ENCODE results near the gene VWA5A. TPM values are rescaled to one million over a fixed set of nuclear protein-coding genes. Genes with fewer than 3 reads are reported as not detected.
A peak's percentile ranks its signal among the peaks of the same experiment; 100 is the strongest.
"Not testable (repeated sequence)": the region's sequence is repeated elsewhere in the genome, so short reads cannot be mapped to it uniquely, and the experiment has no call there.

The VWA5A gene
- total RNA-seq, 1 donor from 2014 or later, result 89.8 TPM

DNA sequence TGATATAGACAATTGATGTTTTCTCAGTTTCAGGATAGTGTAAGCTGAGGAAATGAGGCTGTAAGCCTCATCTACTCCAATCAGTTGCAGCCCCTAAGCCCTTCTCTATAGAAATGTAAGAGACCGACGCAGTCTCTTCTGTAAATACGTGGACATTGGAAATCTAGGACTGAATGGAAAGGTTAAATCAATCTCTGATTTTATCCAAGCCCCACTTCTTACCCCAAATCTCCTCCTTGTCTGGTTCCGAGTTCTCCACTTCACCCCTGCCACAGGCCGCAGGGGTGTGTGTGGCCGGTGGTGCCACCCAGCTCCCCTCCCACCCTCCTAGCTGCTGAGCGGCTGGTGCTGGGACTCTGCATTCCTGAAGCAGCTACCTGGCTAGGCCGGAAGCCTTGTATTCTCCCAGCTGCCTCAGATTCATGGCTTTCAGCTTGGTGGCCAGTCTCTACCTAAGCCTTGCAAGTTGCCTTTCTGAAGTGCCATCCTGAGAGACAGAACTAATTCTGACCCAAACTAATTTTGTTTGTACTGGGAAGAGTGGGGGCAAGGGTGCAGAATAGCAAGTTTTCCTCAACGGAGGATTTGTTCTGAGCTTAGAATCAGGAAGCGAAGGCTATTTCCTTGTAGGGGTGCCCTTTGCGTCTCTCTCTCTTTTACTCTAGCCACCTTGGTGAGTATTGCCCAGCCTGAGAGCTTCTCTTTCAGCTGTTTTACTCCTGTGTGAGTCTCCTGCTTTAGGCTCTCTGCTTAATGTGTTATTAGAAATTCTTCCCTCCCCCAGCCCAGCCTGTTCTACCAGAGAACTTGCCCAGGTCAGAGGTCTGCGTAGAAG lies 749 bp downstream of the VWA5A start:
- Histone ChIP-seq H3K27ac (ENCODE audit: low read depth, low read length) (peak overlapping the region; percentile 44), H3K9ac (ENCODE audit: low read depth in 1 of 3, low read length in 3 of 3) (peak overlapping the region; percentile 71 to 75 (median 74)), H3K4me3 (ENCODE audit: low read length in 3 of 3) (peak overlapping the region; percentile 79 to 93 (median 81))

GRCh38 chr11:124119103-124119502 lies 3.9 kb downstream of the VWA5A start:
- no peak overlapping the region for H3K4me3 ChIP-seq (ENCODE audit: low read length in 3 of 3)
- H3K9me3 ChIP-seq (ENCODE audit: control insufficient read depth in 3 of 3, low read length in 3 of 3), result no peaks in the 10 kb centered on the region
- no peaks in the 10 kb centered on the region for H3K27me3 ChIP-seq (ENCODE audit: control insufficient read depth in 3 of 3, insufficient read depth in 3 of 3, low read length in 3 of 3)
- peaks cover 0 to 14% (median 12%) of the 10 kb centered on the region in 3 donors for H3K4me1 ChIP-seq (ENCODE audit: control insufficient read depth in 3 of 3, insufficient read depth in 3 of 3, low read length in 3 of 3)
- H3K36me3 ChIP-seq (ENCODE audit: control insufficient read depth in 3 of 3, insufficient read depth in 3 of 3, low read length in 3 of 3), result peaks cover 14 to 45% (median 43%) of the 10 kb centered on the region in 3 donors
- no peak overlapping the region for H3K9ac ChIP-seq (ENCODE audit: low read depth in 1 of 3, low read length in 3 of 3)
- no peak overlapping the region for H3K27ac ChIP-seq (ENCODE audit: low read depth, low read length)

More for the DNA sequence above, 749 bp downstream of the VWA5A start:
- H3K36me3 ChIP-seq (ENCODE audit: control insufficient read depth in 3 of 3, insufficient read depth in 3 of 3, low read length in 3 of 3), result peaks cover 9 to 32% (median 26%) of the 10 kb centered on the region in 3 donors
- H3K27me3 ChIP-seq (ENCODE audit: control insufficient read depth in 3 of 3, insufficient read depth in 3 of 3, low read length in 3 of 3), result no peaks in the 10 kb centered on the region
- H3K4me1 ChIP-seq (ENCODE audit: control insufficient read depth in 3 of 3, insufficient read depth in 3 of 3, low read length in 3 of 3), result peaks cover 0 to 14% (median 12%) of the 10 kb centered on the region in 3 donors
- H3K9me3 ChIP-seq (ENCODE audit: control insufficient read depth in 3 of 3, low read length in 3 of 3), result no peaks in the 10 kb centered on the region

DNA sequence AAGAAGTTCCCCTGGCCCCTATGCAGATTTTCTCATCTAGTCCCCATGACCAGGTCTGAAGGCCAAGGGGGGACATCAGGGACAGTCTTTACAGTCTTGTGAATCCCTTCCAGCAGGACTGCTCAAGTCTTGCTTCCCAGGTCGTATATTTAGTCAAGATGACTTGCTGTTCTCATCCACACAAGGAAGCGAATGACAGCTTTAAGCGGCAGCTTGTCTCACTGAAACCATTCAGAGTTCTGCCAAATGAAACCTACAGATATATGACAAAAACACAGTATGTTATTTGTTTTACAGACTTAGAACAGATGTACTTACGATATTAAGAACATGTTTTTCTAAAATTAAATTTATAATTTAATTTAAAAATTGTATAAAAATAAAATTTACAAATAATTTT lies 5.6 kb downstream of the VWA5A start:
- H3K27me3 ChIP-seq (ENCODE audit: control insufficient read depth in 3 of 3, insufficient read depth in 3 of 3, low read length in 3 of 3), result no peaks in the 10 kb centered on the region
- H3K4me3 ChIP-seq (ENCODE audit: low read length in 3 of 3), result no peak overlapping the region
- H3K27ac ChIP-seq (ENCODE audit: low read depth, low read length), result no peak overlapping the region
- no peaks in the 10 kb centered on the region for H3K9me3 ChIP-seq (ENCODE audit: control insufficient read depth in 3 of 3, low read length in 3 of 3)
- peaks cover 14 to 54% (median 52%) of the 10 kb centered on the region in 3 donors for H3K36me3 ChIP-seq (ENCODE audit: control insufficient read depth in 3 of 3, insufficient read depth in 3 of 3, low read length in 3 of 3)
- H3K9ac ChIP-seq (ENCODE audit: low read depth in 1 of 3, low read length in 3 of 3), result no peak overlapping the region
- peaks cover 0 to 7% (median 6%) of the 10 kb centered on the region in 3 donors for H3K4me1 ChIP-seq (ENCODE audit: control insufficient read depth in 3 of 3, insufficient read depth in 3 of 3, low read length in 3 of 3)

DNA sequence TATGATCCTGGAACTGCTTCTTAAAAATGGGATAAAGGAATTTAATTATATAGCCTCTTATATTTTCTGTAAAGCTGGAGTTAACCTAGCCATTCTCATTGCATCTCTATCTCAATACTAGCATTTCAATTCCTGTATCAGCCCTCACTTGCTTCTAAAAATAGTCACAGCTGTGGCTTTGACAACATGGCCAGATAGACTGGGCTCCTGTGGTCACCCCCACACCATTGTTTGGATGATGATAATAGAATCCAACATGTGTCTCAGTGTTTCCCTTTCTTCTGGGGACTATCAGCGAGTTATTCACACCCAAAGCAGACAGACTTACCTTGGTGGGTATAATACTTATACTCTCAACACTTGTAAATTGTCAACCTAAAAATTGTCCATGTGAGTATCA lies 6.9 kb downstream of the VWA5A start:
- no peak overlapping the region for H3K9ac ChIP-seq (ENCODE audit: low read depth in 1 of 3, low read length in 3 of 3)
- peaks cover 14 to 53% (median 52%) of the 10 kb centered on the region in 3 donors for H3K36me3 ChIP-seq (ENCODE audit: control insufficient read depth in 3 of 3, insufficient read depth in 3 of 3, low read length in 3 of 3)
- no peaks in the 10 kb centered on the region for H3K4me1 ChIP-seq (ENCODE audit: control insufficient read depth in 3 of 3, insufficient read depth in 3 of 3, low read length in 3 of 3)
- no peak overlapping the region for H3K4me3 ChIP-seq (ENCODE audit: low read length in 3 of 3)
- no peaks in the 10 kb centered on the region for H3K27me3 ChIP-seq (ENCODE audit: control insufficient read depth in 3 of 3, insufficient read depth in 3 of 3, low read length in 3 of 3)
- H3K9me3 ChIP-seq (ENCODE audit: control insufficient read depth in 3 of 3, low read length in 3 of 3), result no peaks in the 10 kb centered on the region
- H3K27ac ChIP-seq (ENCODE audit: low read depth, low read length), result no peak overlapping the region

DNA sequence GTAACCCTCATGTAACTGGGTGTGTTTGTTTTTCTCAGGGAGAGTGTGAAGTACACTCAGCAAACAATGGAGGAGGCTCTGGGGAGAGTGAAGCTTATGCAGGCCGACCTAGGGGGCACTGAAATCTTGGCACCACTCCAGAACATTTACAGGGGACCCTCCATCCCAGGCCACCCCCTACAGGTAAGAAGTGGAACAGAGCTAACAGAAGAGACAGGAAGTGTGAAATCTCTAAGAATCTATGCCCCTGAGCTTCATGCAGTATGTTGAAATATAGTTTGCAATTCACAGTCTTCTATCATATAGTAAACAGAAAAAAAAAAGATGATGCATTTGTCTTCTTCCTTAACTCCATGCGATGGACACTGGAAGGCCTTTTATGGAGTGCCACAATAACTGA lies 8.4 kb downstream of the VWA5A start:
- H3K27me3 ChIP-seq (ENCODE audit: control insufficient read depth in 3 of 3, insufficient read depth in 3 of 3, low read length in 3 of 3), result no peaks in the 10 kb centered on the region
- no peaks in the 10 kb centered on the region for H3K9me3 ChIP-seq (ENCODE audit: control insufficient read depth in 3 of 3, low read length in 3 of 3)
- H3K27ac ChIP-seq (ENCODE audit: low read depth, low read length), result no peak overlapping the region
- no peak overlapping the region for H3K9ac ChIP-seq (ENCODE audit: low read depth in 1 of 3, low read length in 3 of 3)
- no peak overlapping the region for H3K4me3 ChIP-seq (ENCODE audit: low read length in 3 of 3)
- H3K36me3 ChIP-seq (ENCODE audit: control insufficient read depth in 3 of 3, insufficient read depth in 3 of 3, low read length in 3 of 3), result peaks cover 8 to 41% (median 39%) of the 10 kb centered on the region in 3 donors
- H3K4me1 ChIP-seq (ENCODE audit: control insufficient read depth in 3 of 3, insufficient read depth in 3 of 3, low read length in 3 of 3), result no peaks in the 10 kb centered on the region

GRCh38 chr11:124127134-124127533 lies 11.9 kb downstream of the VWA5A start:
- H3K4me3 ChIP-seq (ENCODE audit: low read length in 3 of 3); H3K4me1 ChIP-seq (ENCODE audit: control insufficient read depth in 3 of 3, insufficient read depth in 3 of 3, low read length in 3 of 3); H3K9ac ChIP-seq (ENCODE audit: low read depth in 1 of 3, low read length in 3 of 3); H3K27me3 ChIP-seq (ENCODE audit: control insufficient read depth in 3 of 3, insufficient read depth in 3 of 3, low read length in 3 of 3); H3K27ac ChIP-seq (ENCODE audit: low read depth, low read length); H3K9me3 ChIP-seq (ENCODE audit: control insufficient read depth in 3 of 3, low read length in 3 of 3): not testable (repeated sequence)
- peaks cover 5 to 25% (median 21%) of the 10 kb centered on the region in 3 donors for H3K36me3 ChIP-seq (ENCODE audit: control insufficient read depth in 3 of 3, insufficient read depth in 3 of 3, low read length in 3 of 3)

- Histone ChIP-seq H3K4me3 (ENCODE audit: low read length in 3 of 3) (no peak overlapping the region), H3K9ac (ENCODE audit: low read depth in 1 of 3, low read length in 3 of 3) (no peak overlapping the region), H3K9me3 (ENCODE audit: control insufficient read depth in 3 of 3, low read length in 3 of 3) (no peaks in the 10 kb centered on the region), H3K27me3 (ENCODE audit: control insufficient read depth in 3 of 3, insufficient read depth in 3 of 3, low read length in 3 of 3) (no peaks in the 10 kb centered on the region), H3K27ac (ENCODE audit: low read depth, low read length) (no peak overlapping the region), H3K4me1 (ENCODE audit: control insufficient read depth in 3 of 3, insufficient read depth in 3 of 3, low read length in 3 of 3) (no peaks in the 10 kb centered on the region), H3K36me3 (ENCODE audit: control insufficient read depth in 3 of 3, insufficient read depth in 3 of 3, low read length in 3 of 3) (peaks cover 6 to 26% (median 16%) of the 10 kb centered on the region in 3 donors)
Measured at GRCh38 chr11:124143034-124143433, 27.8 kb downstream of the VWA5A start.

DNA sequence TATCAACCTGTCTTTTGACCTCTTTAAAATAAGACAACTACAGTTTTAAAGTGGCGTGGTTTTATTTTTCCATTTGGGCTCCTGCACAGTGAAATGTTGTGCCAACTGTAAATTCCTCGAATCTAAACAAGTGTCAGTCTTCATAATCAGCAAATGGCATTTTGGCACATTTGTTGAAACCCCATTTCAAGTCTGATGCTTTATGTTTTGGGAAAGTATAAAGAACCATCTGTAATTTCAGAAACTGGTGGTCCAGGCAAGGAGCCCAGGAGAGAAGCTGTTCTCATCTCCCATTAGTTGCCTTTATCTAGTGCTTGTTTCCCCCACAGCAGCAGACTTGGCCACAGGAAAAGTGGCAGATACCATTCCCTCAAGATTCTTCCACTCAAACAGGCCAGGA lies 32.7 kb downstream of the VWA5A start:
- no peak overlapping the region for H3K27ac ChIP-seq (ENCODE audit: low read depth, low read length)
- H3K4me3 ChIP-seq (ENCODE audit: low read length in 3 of 3), result no peak overlapping the region
- no peaks in the 10 kb centered on the region for H3K27me3 ChIP-seq (ENCODE audit: control insufficient read depth in 3 of 3, insufficient read depth in 3 of 3, low read length in 3 of 3)
- peaks cover 0 to 13% (median 10%) of the 10 kb centered on the region in 3 donors for H3K36me3 ChIP-seq (ENCODE audit: control insufficient read depth in 3 of 3, insufficient read depth in 3 of 3, low read length in 3 of 3)
- no peak overlapping the region for H3K9ac ChIP-seq (ENCODE audit: low read depth in 1 of 3, low read length in 3 of 3)
- H3K9me3 ChIP-seq (ENCODE audit: control insufficient read depth in 3 of 3, low read length in 3 of 3), result no peaks in the 10 kb centered on the region
- no peaks in the 10 kb centered on the region for H3K4me1 ChIP-seq (ENCODE audit: control insufficient read depth in 3 of 3, insufficient read depth in 3 of 3, low read length in 3 of 3)

DNA sequence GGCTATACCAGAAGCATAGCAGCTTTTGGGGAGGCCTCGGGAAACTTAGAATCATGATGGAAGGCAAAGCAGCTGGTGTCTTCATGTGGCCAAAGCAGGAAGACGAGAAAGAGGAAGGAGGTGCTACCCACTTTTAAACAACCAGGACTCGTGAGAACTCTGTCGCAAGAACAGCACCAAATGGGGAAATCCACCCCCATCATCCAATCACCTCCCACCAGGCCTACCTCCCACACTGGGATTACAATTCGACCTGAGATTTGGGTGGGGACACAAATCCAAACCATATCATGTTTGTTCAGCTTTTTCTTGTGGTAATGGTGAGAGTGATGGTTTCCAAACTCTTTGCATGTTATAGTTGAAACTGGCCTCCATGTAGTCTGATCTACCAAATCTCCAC lies 35.4 kb downstream of the VWA5A start:
- H3K36me3 ChIP-seq (ENCODE audit: control insufficient read depth in 3 of 3, insufficient read depth in 3 of 3, low read length in 3 of 3), result peaks cover 0 to 8% (median 6%) of the 10 kb centered on the region in 3 donors
- H3K9me3 ChIP-seq (ENCODE audit: control insufficient read depth in 3 of 3, low read length in 3 of 3), result no peaks in the 10 kb centered on the region
- no peaks in the 10 kb centered on the region for H3K4me1 ChIP-seq (ENCODE audit: control insufficient read depth in 3 of 3, insufficient read depth in 3 of 3, low read length in 3 of 3)
- H3K27ac ChIP-seq (ENCODE audit: low read depth, low read length), result no peak overlapping the region
- H3K4me3 ChIP-seq (ENCODE audit: low read length in 3 of 3), result no peak overlapping the region
- no peaks in the 10 kb centered on the region for H3K27me3 ChIP-seq (ENCODE audit: control insufficient read depth in 3 of 3, insufficient read depth in 3 of 3, low read length in 3 of 3)
- no peak overlapping the region for H3K9ac ChIP-seq (ENCODE audit: low read depth in 1 of 3, low read length in 3 of 3)

GRCh38 chr11:124152770-124153407 lies 37.6 kb downstream of the VWA5A start:
- Histone ChIP-seq H3K27me3 (ENCODE audit: control insufficient read depth in 3 of 3, insufficient read depth in 3 of 3, low read length in 3 of 3) (no peaks in the 10 kb centered on the region), H3K9me3 (ENCODE audit: control insufficient read depth in 3 of 3, low read length in 3 of 3) (no peaks in the 10 kb centered on the region), H3K9ac (ENCODE audit: low read depth in 1 of 3, low read length in 3 of 3) (no peak overlapping the region), H3K27ac (ENCODE audit: low read depth, low read length) (no peak overlapping the region), H3K36me3 (ENCODE audit: control insufficient read depth in 3 of 3, insufficient read depth in 3 of 3, low read length in 3 of 3) (no peaks in the 10 kb centered on the region), H3K4me3 (ENCODE audit: low read length in 3 of 3) (no peak overlapping the region), H3K4me1 (ENCODE audit: control insufficient read depth in 3 of 3, insufficient read depth in 3 of 3, low read length in 3 of 3) (no peaks in the 10 kb centered on the region)
